ENCODE data around the gene FADS6.

- TF ChIP-seq POLR2A (IDR thresholded peaks at IDR 0.05) (no peak), CTCF (IDR thresholded peaks at IDR 0.05) (no peak)
Measured at GRCh38 chr17:74921769-74922168, 28.3 kb upstream of the FADS6 start.
